Epidermal melanocyte (primary cell): ENCODE results near the gene TSC22D1.
"Not testable (repeated sequence)": the region's sequence is repeated elsewhere in the genome, so short reads cannot be mapped to it uniquely, and the experiment has no call there.

Experiments used
- DNase-seq: peaks from one replicate; pipeline ENCODE4 v3.0.0; 2011; ENCODE audit warnings: low spot score; ENCODE audit not compliant: insufficient read length

Gene TSC22D1

DNA sequence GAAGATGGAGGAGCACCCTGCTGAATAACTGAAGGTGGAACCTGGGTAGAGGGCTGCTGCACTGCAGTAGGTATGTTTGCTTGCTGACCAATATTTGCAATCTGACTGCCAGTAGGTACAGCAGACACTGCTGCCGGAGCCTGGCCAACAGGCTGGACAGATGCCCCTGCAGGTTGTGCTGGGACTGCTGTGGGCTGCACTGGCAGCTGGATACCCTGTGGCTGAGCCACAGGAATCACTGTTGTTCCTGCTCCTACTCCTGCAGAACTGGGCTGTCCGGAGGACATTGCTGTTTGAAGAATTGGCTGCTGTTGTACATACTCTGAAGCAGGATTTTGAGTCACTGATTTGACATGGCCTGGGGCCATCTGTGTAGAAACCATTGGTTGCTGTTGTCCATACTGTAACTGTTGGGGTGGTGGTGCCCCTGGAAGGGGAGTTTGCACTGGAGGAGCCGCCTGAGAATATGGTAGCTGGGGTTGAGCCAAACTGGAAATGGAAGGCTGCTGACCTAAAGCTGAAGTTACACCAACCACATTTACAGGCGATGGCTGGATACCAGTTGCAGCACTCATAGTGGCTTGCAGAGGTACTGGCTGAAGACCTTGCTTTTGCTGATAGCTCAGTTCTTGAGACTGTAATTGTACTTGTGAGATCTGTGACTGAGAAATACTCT lies 2.2 kb downstream of the TSC22D1 start:
- no peak for DNase-seq

DNA sequence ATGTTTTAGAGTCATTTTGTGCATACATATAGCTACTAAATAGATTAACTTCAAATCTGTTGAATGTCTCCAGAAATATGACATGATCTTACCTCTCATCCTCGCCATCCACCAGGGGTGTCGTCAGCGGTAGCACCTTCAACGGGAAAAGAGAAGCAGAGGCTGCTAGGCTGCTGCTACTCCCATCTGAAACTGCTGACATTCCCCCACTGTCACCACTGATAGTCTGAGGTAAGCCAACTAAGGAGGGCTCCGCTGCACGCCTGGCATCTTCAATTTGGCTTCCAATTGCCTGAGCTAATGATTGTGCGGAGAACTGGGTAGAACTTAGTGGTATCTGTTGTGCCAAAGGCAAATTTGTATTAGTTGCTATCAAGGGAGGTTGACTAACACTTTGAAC lies 3.1 kb downstream of the TSC22D1 start:
- DNase-seq, result no peak

DNA sequence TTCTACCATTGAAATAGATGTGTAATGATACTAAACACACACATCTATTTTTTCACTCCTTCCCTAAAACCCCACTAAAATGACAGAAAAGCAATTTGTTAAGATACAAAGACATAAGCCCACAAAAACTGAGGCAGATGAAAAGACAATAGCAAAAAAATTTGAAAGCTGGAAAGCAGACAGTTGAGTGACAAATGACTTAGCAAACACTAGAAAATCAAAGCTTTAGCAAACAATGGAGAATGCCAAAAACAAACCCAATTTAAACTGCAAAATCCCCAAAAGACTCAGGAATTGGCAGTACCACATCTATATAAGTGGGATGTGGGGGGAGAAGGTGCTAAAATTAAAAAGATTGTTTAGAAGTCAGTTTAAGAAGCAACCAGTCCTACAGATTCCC lies 9.5 kb downstream of the TSC22D1 start:
- DNase-seq, result no peak

- no peak for DNase-seq
Measured at GRCh38 chr13:44565881-44566280, 10.2 kb downstream of the TSC22D1 start.

- DNase-seq, result no peak
Measured at GRCh38 chr13:44564936-44565335, 11.2 kb downstream of the TSC22D1 start.

DNA sequence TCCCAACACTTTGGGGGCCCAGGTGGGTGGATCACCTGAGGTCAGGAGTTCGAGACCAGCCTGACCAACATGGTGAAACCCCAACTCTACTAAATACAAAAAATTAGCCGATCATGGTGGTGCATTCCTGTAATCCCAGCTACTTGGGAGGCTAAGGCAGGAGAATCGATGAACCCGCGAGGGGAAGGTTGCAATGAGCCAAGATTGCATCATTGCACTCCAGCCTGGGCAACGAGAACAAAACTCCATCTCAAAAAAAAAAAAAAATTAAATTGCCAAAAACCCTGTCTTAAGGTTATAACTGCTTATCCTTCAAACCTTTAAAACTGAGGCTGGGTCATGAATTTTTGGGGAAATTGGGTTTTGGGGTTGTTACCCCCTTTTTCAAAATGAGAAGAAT lies 13.3 kb downstream of the TSC22D1 start:
- DNase-seq, result not testable (repeated sequence)

- no peak for DNase-seq
Measured at GRCh38 chr13:44561351-44561750, 14.8 kb downstream of the TSC22D1 start.

DNA sequence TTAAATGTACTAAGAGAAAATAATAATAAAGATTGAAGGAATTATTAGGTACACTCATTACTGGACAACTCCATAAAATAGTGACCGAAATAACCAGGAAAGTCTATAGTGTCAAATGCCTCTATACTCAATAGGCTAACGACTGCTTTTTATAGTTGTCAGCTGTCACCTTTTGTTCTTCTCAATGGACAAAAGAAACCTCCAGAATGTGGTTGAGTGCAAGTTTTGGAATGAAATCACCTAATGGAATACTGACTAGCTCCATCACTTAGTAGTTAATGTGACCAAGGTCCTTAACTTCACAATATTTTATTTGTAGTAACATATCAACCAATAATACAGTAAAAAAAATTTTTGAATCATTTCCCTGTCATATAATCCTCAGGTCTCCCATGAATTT lies 18.1 kb downstream of the TSC22D1 start:
- DNase-seq, result no peak

DNA sequence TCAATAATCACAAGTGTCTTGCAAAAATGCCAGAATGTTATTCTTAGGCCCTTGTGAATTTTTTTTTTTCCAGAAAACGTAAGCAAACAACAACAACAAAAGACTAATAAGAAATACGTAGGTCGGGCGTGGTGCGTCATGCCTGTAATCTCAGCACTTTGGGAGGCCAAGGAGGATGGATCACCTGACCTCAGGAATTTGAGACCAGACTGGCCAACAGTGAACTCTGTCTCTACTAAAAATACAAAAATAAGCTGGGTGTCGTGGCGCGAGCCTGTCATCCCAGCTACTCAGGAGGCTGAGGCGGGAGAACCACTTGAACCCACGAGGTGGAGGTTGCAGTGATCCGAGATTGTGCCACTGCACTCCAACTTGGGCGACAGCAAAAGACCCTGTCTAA lies 20.9 kb downstream of the TSC22D1 start:
- no peak for DNase-seq

- no peak for DNase-seq
Measured at GRCh38 chr13:44549476-44549875, 26.7 kb downstream of the TSC22D1 start.

DNA sequence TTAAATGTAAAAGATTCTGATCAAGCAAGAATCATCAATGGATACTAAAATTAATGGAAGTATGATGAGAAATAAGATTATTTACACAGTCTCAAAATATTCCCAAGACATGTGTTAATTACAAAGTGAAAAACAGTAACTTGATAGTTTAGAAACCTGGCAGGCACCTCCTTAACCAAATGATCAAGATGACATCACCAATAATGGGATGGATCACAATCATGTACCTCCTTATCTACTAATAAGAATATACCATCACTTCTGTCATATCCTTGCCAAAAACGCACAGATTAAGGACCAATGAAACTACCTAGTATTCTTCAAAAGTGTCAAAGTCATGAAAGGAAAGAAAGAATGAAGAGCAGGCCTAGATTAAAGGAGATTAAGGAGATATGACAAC lies 30.0 kb downstream of the TSC22D1 start:
- DNase-seq, result no peak

GRCh38 chr13:44543369-44543768 lies 32.8 kb downstream of the TSC22D1 start:
- DNase-seq, result no peak

- no peak for DNase-seq
Measured at GRCh38 chr13:44542361-44542760, 33.8 kb downstream of the TSC22D1 start.

DNA sequence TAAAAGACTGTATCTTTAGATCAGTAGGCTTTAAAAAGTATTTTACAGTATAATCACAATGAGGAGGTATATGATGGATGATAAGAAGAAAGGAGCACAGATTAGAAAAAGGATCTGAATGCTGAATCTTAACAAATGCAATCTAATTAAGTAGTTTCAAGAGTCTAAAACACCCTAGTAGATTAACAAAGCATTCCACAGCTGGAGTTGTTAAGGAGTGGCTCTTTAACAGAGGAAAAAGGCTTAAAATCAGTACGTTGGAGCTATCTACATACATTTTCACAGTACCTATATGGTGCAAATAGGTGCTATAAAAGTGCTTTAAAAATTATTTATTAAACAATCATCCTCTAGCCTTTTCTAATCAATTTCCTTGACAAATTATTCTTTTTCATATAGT lies 34.5 kb downstream of the TSC22D1 start:
- DNase-seq, result no peak

GRCh38 chr13:44540761-44541434 lies 35.2 kb downstream of the TSC22D1 start:
- no peak for DNase-seq

DNA sequence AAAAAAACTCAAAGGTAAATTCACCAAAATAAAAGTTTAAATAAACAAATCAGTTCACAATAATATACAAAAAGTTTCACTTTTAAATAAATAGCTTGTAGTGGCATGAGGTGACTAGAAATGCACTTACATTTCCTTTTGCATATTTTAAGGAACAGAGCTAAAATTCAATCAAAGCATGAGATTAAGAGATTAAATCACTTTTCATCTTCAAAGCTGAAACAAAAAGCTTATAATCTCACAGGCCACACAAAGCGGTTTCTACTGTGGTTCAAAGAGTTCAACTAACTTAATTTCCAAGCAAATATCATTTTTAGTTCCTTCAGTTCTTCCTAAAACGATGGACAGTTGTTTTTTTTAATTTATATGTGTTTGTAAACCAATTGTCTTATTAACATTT lies 38.9 kb downstream of the TSC22D1 start:
- DNase-seq, result no peak

DNA sequence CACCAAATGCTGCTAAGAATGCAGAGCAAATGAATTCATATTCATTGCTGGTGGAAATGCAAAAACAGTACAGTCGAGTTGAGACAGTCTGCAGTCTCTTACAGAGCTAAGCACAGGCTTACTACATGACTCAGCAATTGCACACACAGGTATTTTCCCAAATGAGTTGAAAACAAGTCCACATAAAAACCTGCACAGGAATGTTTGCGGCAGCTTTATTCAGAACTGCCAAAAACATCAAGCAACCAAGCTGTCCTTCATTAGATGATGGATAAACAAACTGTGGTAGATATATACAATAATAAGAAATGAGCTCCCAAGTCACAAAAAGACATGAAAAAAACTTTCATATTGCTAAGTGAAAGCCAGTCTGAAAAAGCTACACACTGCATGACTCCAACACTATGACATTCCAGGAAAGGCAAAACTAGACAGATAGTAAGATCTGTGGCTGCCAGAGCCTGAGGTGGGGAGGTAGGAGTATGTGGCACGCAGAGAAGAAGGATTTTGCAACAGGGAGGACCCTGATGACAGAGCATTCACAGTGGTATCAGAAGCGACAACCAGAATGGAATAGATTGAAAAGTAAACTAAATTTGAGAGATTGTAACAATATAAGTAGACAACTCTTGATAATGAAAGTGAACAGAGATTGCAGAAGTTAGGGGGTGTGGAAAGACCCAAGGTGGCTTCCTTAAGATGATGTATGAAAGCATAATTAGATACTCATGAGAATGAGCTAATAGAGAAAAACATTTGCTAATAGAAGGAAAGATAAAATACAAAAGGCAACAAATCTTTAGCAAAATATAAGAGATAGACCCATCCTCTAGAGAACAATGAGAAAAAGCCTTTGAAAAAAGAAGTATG lies 52.7 kb downstream of the TSC22D1 start:
- no peak for DNase-seq

DNA sequence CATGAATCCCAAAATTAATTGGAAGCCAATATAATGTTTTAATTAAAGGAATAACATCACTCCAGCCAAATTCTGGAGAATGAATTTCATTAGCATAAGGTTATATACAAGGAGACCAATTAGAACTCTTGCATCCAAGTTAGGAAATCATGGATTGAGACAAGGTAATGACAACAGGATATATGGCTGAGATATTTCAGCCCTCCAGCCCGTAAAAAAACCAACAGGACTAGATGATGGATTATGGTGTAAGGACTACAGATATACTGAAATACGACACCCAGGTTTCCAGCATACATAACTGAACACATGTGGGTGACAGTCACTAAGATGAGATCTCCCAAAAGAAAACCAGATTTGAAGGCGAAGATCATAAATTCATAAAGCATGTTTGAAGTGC lies 56.5 kb downstream of the TSC22D1 start:
- no peak for DNase-seq

GRCh38 chr13:44516771-44517170 lies 59.4 kb downstream of the TSC22D1 start:
- DNase-seq, result no peak

DNA sequence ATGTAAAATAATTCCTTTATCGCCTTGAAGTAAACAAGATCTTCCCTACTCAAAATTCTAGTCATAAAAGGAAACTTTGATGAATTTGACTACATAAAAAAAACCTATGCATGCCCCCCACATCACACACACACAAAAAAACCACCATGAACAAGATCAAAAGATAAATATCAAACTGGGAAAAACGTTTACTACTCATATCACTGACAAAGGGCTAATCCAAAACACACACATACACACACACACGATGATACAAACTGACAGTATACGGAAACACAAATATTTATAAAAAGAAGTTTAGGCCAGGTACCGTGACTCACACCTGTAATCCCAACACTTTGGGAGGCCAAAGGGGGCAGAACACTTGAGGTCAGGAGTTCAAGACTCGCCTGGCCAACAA lies 61.9 kb downstream of the TSC22D1 start:
- DNase-seq, result no peak

- DNase-seq, result not testable (repeated sequence)
Measured at GRCh38 chr13:44509853-44510252, 66.3 kb downstream of the TSC22D1 start.

- no peak for DNase-seq
Measured at GRCh38 chr13:44508562-44509077, 67.5 kb downstream of the TSC22D1 start.
